ENCODE measurements around the gene BYSL.

GRCh38 chr6:41909727-41910126 is 11.6 kb upstream of the BYSL start:
- TF ChIP-seq POLR2A (IDR thresholded peaks at IDR 0.05): no peak
- no peak for TF ChIP-seq CTCF (IDR thresholded peaks at IDR 0.05)
